Liver (tissue), 9 donors: ENCODE data around the gene BNC2. TPM values are rescaled to one million over a fixed set of nuclear protein-coding genes. Genes with fewer than 3 reads are reported as not detected.

Source experiments
- DNase-seq: peaks from one replicate; pipeline ENCODE4 v3.0.0-alpha.2; 2017; ENCODE audit warnings: low spot score
- H3K27ac ChIP-seq, 2 donors: one replicate each; pipeline ENCODE4 v1.7.0; 2013; ENCODE audit warnings: inconsistent platforms in 2 of 2, low read length in 2 of 2, control low read depth in 1 of 2, low read depth in 1 of 2, mild to moderate bottlenecking in 1 of 2
- H3K27me3 ChIP-seq, 4 donors: one replicate each; pipeline versions ENCODE4 v1.6.1 to v1.7.0; 2013; ENCODE audit warnings: low read length in 3 of 4, inconsistent platforms in 1 of 4, mild to moderate bottlenecking in 1 of 4, moderate library complexity in 1 of 4; ENCODE audit not compliant: control insufficient read depth in 4 of 4, insufficient read depth in 4 of 4
- H3K36me3 ChIP-seq, 4 donors: one replicate each; pipeline versions ENCODE4 v1.6.1 to v1.7.0; 2013; ENCODE audit warnings: low read length in 3 of 4, mild to moderate bottlenecking in 3 of 4, low read depth in 1 of 4, moderate library complexity in 1 of 4; ENCODE audit not compliant: control insufficient read depth in 4 of 4, insufficient read depth in 3 of 4
- H3K4me1 ChIP-seq, 4 donors: one replicate each; pipeline versions ENCODE4 v1.6.1 to v1.7.0; 2013; ENCODE audit warnings: low read length in 3 of 4, mild to moderate bottlenecking in 3 of 4, moderate library complexity in 1 of 4; ENCODE audit not compliant: control insufficient read depth in 4 of 4, insufficient read depth in 4 of 4
- H3K4me3 ChIP-seq, 3 donors: one replicate each; pipeline versions ENCODE4 v1.6.1 to v1.7.0; 2013; ENCODE audit warnings: low read length in 3 of 3, control low read depth in 1 of 3, low read depth in 1 of 3, mild to moderate bottlenecking in 1 of 3
- H3K9ac ChIP-seq, 2 donors: one replicate each; pipeline ENCODE4 v1.7.0; 2013; ENCODE audit warnings: low read length in 2 of 2, mild to moderate bottlenecking in 2 of 2, moderate library complexity in 2 of 2, control low read depth in 1 of 2, low read depth in 1 of 2
- H3K9me3 ChIP-seq, 4 donors: one replicate each; pipeline versions ENCODE4 v1.6.1 to v1.7.0; 2013; ENCODE audit warnings: low read length in 3 of 4; ENCODE audit not compliant: control insufficient read depth in 4 of 4
- EGR1 ChIP-seq, 2 donors: IDR thresholded peaks; 2 replicates each; pipeline ENCODE4 v1.6.1; 2016 to 2018; ENCODE audit warnings: antibody characterized with exemption in 2 of 2, low read depth in 2 of 2
- FOXA1 ChIP-seq: IDR thresholded peaks from 2 replicates; pipeline ENCODE4 v1.6.1; 2016; ENCODE audit warnings: antibody characterized with exemption
- FOXA2 ChIP-seq: IDR thresholded peaks from 2 replicates; pipeline ENCODE4 v1.6.1; 2016; ENCODE audit warnings: antibody characterized with exemption
- GABPA ChIP-seq, 2 donors: IDR thresholded peaks in 1 of 2; conservative IDR thresholded peaks in 1 of 2; 2 replicates each; pipeline ENCODE4 v1.6.1; 2016; ENCODE audit warnings: antibody characterized with exemption in 2 of 2, mild to moderate bottlenecking in 1 of 2, moderate library complexity in 1 of 2
- HNF4A ChIP-seq, 2 donors: conservative IDR thresholded peaks; 2 replicates each; pipeline ENCODE4 v1.6.1; 2016; ENCODE audit warnings: antibody characterized with exemption in 2 of 2, mild to moderate bottlenecking in 2 of 2
- JUND ChIP-seq, 2 donors: IDR thresholded peaks; 2 replicates each; pipeline ENCODE4 v1.6.1; 2016; ENCODE audit warnings: antibody characterized with exemption in 2 of 2
- NR2F2 ChIP-seq: IDR thresholded peaks from 2 replicates; pipeline ENCODE4 v1.6.1; 2016; ENCODE audit warnings: antibody characterized with exemption
- RAD21 ChIP-seq, 2 donors: IDR thresholded peaks; 2 replicates each; pipeline ENCODE4 v1.6.1; 2016; ENCODE audit warnings: antibody characterized with exemption in 2 of 2, mild to moderate bottlenecking in 2 of 2
- RXRA ChIP-seq, 2 donors: IDR thresholded peaks; 2 replicates each; pipeline ENCODE4 v1.6.1; 2017 to 2018; ENCODE audit warnings: antibody characterized with exemption in 2 of 2, mild to moderate bottlenecking in 1 of 2
- TAF1 ChIP-seq: conservative IDR thresholded peaks from 2 replicates; pipeline ENCODE4 v1.6.1; 2016; ENCODE audit warnings: antibody characterized with exemption, mild to moderate bottlenecking
- YY1 ChIP-seq: IDR thresholded peaks from 2 replicates; pipeline ENCODE4 v1.6.1; 2016; ENCODE audit warnings: antibody characterized with exemption, mild to moderate bottlenecking
- WGBS: extraction: QIAGEN DNeasy Blood & Tissue Kit; methylation state at CpG from one replicate; pipeline ENCODE4 v1.1.7; 2013; 5-methylcytosine and 5-hydroxymethylcytosine counted together
- polyA plus RNA-seq, 2 donors: library from polyadenylated mRNA; stranded (reverse) in 1 of 2; unstranded in 1 of 2; fragments of 200-250 nt in 1 of 2; fragments of >200 nt in 1 of 2; fragmentation: Nextera tagmentation in 1 of 2; extraction: Ambion mirVana in 1 of 2; gene quantifications; one replicate each; pipeline versions ENCODE4 v1.2.1 to v1.2.3, GENCODE V29; 2013 to 2015
- total RNA-seq, 2 donors: library from RNA; depleted of rRNA; stranded (reverse); fragments of >200 nt; gene quantifications; one replicate each; pipeline ENCODE4 v1.2.3, GENCODE V29; 2014
- TF ChIP-seq, protein P1 (sequence below): IDR thresholded peaks from 2 replicates; pipeline ENCODE4 v1.6.1; 2016; ENCODE audit warnings: antibody characterized with exemption
- TF ChIP-seq, protein P2 (sequence below): IDR thresholded peaks from 2 replicates; pipeline ENCODE4 v1.6.1; 2016; ENCODE audit warnings: antibody characterized with exemption
- TF ChIP-seq, protein P3 (sequence below): IDR thresholded peaks from 2 replicates; pipeline ENCODE4 v1.6.1; 2016; ENCODE audit warnings: antibody characterized with exemption
- TF ChIP-seq, protein P4 (sequence below): fragments of 150-350 bp; IDR thresholded peaks from 2 replicates; pipeline ENCODE4 v1.5.1; 2017; ENCODE audit warnings: improper control_type of control experiment, low read depth, low read length; ENCODE audit not compliant: missing input control
- TF ChIP-seq, protein P5 (sequence below): IDR thresholded peaks from 2 replicates; pipeline ENCODE4 v1.6.1; 2016; ENCODE audit warnings: antibody characterized with exemption, mild to moderate bottlenecking
- donor health status: healthy.
- donor health status: healthy.
- donor health status: healthy.
- donor health status: healthy.
- donor health status: healthy.

BNC2 gene
- total and polyA plus RNA-seq, 4 donors, result 0.07 to 0.67 (median 0.08) TPM

DNA sequence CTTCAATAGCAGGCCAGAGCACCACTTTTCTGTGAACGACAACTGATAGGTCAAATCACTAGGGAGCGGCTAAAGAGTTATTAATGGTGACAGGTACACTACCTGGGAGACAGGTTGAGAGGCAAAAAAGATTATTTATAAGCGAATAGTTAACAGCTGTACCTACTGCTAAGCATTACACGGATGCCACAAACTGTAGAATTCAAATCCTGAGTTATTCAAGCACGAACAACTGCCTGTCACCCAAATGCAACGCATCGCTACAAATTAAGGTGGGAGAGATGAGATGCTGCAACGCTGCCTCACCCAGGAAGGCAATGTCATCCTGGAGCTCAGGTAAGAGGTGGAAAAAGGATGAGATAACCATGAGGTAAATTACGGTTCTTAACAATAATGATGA lies 342.9 kb downstream of the BNC2 start:
- Histone ChIP-seq H3K9ac (no peak overlapping the region), H3K36me3 (peaks cover 0 to under 1% (median 0%) of the 10 kb centered on the region in 4 donors), H3K9me3 (peaks cover 0 to 2% (median 0%) of the 10 kb centered on the region in 4 donors), H3K27me3 (no peaks in the 10 kb centered on the region), H3K4me3 (no peak overlapping the region), H3K4me1 (no peaks in the 10 kb centered on the region), H3K27ac (no peak overlapping the region)
- TF ChIP-seq, protein P1, sequence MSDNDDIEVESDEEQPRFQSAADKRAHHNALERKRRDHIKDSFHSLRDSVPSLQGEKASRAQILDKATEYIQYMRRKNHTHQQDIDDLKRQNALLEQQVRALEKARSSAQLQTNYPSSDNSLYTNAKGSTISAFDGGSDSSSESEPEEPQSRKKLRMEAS, result no peak
- TF ChIP-seq RAD21 (IDR thresholded peaks at IDR 0.05) (no peak), RXRA (IDR thresholded peaks at IDR 0.05) (no peak), GABPA (IDR thresholded peaks at IDR 0.05 in 1 of 2, conservative IDR thresholded peaks at IDR 0.05 in 1 of 2) (no peak), JUND (IDR thresholded peaks at IDR 0.05) (no peak), NR2F2 (no peak), HNF4A (conservative IDR thresholded peaks at IDR 0.05) (no peak)
- TF ChIP-seq, protein P2, sequence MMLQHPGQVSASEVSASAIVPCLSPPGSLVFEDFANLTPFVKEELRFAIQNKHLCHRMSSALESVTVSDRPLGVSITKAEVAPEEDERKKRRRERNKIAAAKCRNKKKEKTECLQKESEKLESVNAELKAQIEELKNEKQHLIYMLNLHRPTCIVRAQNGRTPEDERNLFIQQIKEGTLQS, result no peak
- DNase-seq, result no peak
- 84% methylated on average over 9 of the region's 9 CpGs for WGBS

DNA sequence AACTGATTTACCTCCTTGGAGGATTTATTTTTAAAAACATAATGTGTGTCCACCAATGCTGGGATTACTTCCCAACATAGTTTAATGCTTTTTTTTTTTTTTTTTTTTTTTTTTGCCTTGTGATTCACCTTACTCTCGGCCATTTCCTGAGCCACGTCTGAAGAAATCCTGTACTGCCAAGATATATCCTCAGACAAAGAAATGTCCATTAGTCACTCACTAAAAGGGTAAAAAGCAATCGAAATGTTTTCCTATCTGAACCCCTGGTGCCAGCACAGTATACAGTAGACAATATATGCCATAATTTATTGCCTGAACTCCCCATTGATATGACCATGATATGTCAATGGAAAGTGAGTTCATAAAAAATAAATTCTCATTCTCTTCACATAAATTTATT lies 344.1 kb downstream of the BNC2 start:
- WGBS, result 68% methylated on average over 3 of the region's 3 CpGs
- TF ChIP-seq, protein P3, sequence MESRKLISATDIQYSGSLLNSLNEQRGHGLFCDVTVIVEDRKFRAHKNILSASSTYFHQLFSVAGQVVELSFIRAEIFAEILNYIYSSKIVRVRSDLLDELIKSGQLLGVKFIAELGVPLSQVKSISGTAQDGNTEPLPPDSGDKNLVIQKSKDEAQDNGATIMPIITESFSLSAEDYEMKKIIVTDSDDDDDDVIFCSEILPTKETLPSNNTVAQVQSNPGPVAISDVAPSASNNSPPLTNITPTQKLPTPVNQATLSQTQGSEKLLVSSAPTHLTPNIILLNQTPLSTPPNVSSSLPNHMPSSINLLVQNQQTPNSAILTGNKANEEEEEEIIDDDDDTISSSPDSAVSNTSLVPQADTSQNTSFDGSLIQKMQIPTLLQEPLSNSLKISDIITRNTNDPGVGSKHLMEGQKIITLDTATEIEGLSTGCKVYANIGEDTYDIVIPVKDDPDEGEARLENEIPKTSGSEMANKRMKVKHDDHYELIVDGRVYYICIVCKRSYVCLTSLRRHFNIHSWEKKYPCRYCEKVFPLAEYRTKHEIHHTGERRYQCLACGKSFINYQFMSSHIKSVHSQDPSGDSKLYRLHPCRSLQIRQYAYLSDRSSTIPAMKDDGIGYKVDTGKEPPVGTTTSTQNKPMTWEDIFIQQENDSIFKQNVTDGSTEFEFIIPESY, result no peak
- TF ChIP-seq NR2F2, result no peak
- TF ChIP-seq JUND (IDR thresholded peaks at IDR 0.05), result no peak
- no peak for TF ChIP-seq RAD21 (IDR thresholded peaks at IDR 0.05)
- no peak for TF ChIP-seq GABPA (IDR thresholded peaks at IDR 0.05 in 1 of 2, conservative IDR thresholded peaks at IDR 0.05 in 1 of 2)
- TF ChIP-seq, protein P2, result no peak
- TF ChIP-seq FOXA1, result no peak
- TF ChIP-seq TAF1, result no peak
- no peak for TF ChIP-seq EGR1 (IDR thresholded peaks at IDR 0.05; ENCODE audit: low read depth in 2 of 2)
- TF ChIP-seq, protein P1, result no peak
- no peak for TF ChIP-seq YY1
- TF ChIP-seq RXRA (IDR thresholded peaks at IDR 0.05), result no peak
- no peak for TF ChIP-seq HNF4A (conservative IDR thresholded peaks at IDR 0.05)
- TF ChIP-seq, protein P4, sequence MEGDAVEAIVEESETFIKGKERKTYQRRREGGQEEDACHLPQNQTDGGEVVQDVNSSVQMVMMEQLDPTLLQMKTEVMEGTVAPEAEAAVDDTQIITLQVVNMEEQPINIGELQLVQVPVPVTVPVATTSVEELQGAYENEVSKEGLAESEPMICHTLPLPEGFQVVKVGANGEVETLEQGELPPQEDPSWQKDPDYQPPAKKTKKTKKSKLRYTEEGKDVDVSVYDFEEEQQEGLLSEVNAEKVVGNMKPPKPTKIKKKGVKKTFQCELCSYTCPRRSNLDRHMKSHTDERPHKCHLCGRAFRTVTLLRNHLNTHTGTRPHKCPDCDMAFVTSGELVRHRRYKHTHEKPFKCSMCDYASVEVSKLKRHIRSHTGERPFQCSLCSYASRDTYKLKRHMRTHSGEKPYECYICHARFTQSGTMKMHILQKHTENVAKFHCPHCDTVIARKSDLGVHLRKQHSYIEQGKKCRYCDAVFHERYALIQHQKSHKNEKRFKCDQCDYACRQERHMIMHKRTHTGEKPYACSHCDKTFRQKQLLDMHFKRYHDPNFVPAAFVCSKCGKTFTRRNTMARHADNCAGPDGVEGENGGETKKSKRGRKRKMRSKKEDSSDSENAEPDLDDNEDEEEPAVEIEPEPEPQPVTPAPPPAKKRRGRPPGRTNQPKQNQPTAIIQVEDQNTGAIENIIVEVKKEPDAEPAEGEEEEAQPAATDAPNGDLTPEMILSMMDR, result no peak
- TF ChIP-seq, protein P5, sequence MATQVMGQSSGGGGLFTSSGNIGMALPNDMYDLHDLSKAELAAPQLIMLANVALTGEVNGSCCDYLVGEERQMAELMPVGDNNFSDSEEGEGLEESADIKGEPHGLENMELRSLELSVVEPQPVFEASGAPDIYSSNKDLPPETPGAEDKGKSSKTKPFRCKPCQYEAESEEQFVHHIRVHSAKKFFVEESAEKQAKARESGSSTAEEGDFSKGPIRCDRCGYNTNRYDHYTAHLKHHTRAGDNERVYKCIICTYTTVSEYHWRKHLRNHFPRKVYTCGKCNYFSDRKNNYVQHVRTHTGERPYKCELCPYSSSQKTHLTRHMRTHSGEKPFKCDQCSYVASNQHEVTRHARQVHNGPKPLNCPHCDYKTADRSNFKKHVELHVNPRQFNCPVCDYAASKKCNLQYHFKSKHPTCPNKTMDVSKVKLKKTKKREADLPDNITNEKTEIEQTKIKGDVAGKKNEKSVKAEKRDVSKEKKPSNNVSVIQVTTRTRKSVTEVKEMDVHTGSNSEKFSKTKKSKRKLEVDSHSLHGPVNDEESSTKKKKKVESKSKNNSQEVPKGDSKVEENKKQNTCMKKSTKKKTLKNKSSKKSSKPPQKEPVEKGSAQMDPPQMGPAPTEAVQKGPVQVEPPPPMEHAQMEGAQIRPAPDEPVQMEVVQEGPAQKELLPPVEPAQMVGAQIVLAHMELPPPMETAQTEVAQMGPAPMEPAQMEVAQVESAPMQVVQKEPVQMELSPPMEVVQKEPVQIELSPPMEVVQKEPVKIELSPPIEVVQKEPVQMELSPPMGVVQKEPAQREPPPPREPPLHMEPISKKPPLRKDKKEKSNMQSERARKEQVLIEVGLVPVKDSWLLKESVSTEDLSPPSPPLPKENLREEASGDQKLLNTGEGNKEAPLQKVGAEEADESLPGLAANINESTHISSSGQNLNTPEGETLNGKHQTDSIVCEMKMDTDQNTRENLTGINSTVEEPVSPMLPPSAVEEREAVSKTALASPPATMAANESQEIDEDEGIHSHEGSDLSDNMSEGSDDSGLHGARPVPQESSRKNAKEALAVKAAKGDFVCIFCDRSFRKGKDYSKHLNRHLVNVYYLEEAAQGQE, result no peak
- TF ChIP-seq FOXA2, result no peak
- H3K9ac ChIP-seq, result no peak overlapping the region
- no peak overlapping the region for H3K4me3 ChIP-seq
- H3K9me3 ChIP-seq, result peaks cover 0 to 2% (median 0%) of the 10 kb centered on the region in 4 donors
- H3K27ac ChIP-seq, result no peak overlapping the region
- H3K27me3 ChIP-seq, result no peaks in the 10 kb centered on the region
- no peak for DNase-seq
- no peaks in the 10 kb centered on the region for H3K4me1 ChIP-seq
- peaks cover 0 to 1% (median 0%) of the 10 kb centered on the region in 4 donors for H3K36me3 ChIP-seq
